IPS-NIHi11 (cell line): ENCODE data around the gene RAB18.
A peak's percentile ranks its signal among the peaks of the same experiment; 100 is the strongest.
"Not testable (repeated sequence)": the region's sequence is repeated elsewhere in the genome, so short reads cannot be mapped to it uniquely, and the experiment has no call there.

Source experiments
- DNase-seq: peaks from one replicate; pipeline ENCODE4 v3.0.0; 2012; ENCODE audit warnings: mixed read lengths, low spot score

Gene RAB18

GRCh38 chr10:27504808-27505460 lies 830 bp downstream of the RAB18 start:
- no peak for DNase-seq

DNA sequence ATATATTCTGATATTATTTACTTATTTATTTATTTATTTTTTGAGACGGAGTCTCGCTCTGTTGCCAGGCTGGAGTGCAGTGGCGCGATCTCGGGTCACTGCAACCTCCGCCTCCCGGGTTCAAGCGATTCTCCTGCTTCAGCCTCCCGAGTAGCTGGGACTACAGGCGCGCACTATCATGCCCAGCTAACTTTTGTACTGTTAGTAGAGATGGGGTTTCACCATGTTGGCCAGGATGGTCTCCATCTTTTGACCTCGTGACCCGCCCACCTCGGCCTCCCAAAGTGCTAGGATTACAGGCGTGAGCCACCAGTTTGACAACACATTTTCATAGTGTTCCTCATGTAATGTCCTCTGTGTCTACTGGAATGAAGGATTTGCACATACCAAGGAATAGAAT lies 1.4 kb downstream of the RAB18 start:
- DNase-seq = not testable (repeated sequence)

- DNase-seq = no peak
These were observed 2.2 kb downstream of the RAB18 start for GRCh38 chr10:27506280-27506679.

DNA sequence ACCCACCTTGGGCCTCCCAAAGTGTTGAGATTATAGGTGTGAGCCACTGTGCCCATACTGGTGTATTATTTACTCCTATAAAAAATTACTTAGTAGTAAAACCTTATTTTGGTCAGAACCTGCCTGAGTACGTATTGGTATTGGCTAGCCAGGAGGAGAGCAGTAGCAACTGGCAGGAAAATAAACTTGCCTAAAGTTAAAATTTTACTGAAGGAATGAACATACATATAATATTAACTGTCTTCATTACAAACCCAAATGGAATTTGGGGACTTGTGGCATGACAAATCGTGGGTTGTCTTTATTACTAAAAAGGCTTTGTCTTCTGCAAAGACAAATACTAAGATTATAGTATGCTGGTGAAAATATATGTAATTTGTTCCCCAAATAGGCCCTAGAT lies 8.4 kb downstream of the RAB18 start:
- no peak for DNase-seq

DNA sequence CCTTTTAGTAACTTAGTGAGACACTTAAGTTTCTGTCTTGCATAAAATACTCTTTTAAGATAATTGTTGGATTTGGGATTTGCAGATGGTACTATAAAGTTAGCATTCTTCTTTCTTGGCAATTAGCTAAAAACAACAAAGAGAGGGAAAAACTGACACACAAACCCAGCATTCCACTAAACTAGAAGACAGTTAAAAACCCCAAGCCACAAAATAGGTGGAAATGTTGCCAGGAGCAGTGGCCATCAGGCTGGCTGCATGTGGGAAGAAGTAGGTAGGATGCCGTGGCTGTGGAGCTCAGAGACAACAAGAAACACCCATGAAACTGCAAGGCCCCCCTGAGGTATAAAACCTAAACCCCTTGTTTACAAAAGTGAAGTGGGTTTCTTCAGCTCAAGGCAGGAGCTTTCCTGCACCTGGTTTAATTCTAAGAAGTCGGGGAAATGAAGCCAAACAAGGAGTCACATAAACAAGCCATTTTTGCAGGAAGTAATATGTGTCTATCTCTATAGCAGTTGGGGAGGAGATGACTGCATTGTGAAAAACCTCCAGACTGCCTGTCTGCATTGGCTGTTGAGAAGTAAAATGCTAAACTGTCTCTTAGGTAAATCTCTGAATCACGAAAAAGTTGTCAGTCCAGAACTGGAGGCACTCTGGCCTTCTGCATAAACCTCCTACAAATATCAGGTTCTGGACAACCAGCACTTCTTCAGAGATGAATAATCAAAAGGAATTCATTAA lies 9.5 kb downstream of the RAB18 start:
- no peak for DNase-seq

DNA sequence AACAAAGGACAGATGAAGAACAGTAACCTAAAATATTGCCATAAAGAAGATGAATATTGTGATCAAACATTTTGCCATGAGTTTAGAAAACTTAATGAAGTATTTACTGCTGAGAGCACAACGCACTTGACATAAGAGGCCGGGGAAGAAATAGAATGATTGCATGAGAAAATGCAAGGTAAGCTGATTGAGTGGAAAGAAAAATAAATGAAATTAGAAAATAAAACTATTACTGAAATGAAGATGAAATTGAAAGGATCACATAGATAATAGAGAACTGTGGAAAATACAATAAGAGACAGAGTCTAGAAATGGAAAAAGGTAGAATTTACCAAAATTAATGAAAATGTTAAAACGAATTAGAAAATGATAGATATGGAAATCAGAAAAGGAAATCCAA lies 10.1 kb downstream of the RAB18 start:
- no peak for DNase-seq

DNA sequence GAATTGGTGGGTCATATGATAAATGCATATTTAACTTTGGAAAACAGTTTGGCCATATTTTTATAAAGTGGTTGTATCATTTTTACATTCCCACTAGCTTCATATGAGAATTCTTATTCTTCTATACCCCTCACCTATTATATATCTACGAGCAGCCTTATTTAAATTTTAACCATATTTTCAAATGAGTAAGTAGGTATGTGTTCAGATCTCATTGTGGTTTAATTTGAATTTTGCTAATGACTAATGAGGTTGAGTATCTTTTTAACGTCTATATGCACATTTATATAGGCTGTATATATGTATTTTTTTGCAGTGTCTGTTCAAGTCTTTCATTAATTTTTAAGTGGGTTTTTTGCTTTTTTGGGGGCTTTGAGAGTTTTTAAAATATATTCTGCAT lies 14.2 kb downstream of the RAB18 start:
- no peak for DNase-seq

- no peak for DNase-seq
These were observed 21.7 kb downstream of the RAB18 start for GRCh38 chr10:27525819-27526218.

- DNase-seq = no peak
These were observed 22.1 kb downstream of the RAB18 start for GRCh38 chr10:27526242-27526641.

DNA sequence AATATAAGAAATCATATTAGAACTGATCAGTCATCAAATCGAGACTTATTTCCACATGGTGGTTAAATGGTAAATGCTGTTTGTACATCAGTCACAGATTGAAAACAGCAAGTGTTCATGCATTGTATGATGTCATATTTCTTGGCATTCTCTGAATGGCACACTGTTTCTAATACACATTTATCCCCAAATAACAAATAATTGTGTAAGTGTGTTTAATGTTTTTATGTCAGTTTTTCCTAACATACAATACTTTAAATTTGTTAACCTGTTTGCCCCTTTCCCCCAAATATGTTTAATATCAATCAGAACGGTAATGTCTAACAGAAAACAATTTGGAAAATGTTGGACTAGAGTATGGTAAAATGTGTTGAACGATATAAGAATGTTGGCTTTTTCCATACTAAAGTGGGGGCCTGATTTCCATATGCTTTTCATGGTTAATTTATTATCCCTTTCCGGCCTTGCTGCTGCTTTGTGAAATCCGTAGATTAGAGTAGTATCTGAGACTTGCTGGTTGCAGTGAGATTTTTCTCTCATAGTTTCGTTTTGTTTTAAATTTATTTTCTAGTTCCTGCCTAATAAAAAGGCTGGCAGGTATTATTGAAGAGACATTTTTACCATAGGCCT lies 23.7 kb downstream of the RAB18 start:
- DNase-seq = no peak

GRCh38 chr10:27529010-27529783 lies 25.1 kb downstream of the RAB18 start:
- DNase-seq = no peak

- no peak for DNase-seq
These were observed 26.4 kb downstream of the RAB18 start for GRCh38 chr10:27530477-27530876.

- no peak for DNase-seq
These were observed 27.3 kb downstream of the RAB18 start for GRCh38 chr10:27531336-27531847.

- no peak for DNase-seq
These were observed 30.1 kb downstream of the RAB18 start for GRCh38 chr10:27534161-27534700.

- DNase-seq = peak; percentile 24
These were observed 31.2 kb downstream of the RAB18 start for GRCh38 chr10:27535317-27535716.

DNA sequence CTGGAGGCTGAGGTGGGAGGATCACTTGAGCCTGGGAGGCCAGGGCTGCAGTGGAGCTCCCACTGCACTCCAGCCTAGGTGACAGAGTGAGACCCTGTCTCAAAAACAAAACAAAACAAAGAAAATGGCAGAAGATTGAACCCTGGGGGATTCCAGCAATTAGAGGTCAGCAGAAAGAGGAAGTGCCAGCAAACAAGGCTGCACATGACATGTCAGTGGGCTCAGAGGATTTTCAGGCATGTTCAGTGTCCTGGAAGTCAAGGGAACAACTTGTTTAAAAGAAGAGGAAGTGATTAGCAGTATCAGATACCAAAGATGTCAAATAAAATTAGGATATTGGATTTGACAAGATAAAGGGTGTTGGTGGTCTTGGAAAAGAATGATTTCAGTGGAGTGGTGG lies 32.3 kb downstream of the RAB18 start:
- DNase-seq = no peak

DNA sequence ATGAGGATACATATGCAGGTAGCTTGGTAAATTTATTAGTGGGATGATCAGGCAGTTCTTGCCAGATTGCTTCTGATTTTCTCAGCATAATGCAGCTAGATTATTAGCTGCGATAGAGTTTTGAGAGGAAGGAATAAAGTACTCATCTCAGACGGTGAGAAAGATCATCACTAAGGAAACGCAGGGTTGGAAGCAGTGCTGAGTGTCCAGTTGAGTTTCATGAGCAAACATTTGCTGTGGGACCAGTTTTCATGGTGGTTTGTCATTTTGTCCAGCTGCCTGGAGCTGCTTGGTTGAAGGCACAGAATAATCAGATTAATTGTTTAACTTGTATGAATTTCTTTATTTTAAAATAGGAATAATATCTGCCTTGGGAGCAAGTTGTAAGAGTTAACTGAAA lies 33.1 kb downstream of the RAB18 start:
- no peak for DNase-seq

DNA sequence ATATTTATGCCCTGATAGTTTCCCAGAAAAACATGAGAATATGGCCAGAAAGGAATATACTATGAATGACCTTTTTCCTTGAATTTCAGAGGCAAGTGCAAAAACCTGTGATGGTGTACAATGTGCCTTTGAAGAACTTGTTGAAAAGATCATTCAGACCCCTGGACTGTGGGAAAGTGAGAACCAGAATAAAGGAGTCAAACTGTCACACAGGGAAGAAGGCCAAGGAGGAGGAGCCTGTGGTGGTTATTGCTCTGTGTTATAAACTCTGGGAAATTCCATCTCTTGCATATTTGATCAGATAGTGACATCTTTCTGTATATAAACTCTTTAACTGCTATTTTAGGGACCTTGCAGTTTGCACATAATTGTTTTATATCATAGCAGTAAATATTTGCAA lies 33.7 kb downstream of the RAB18 start:
- DNase-seq = no peak

GRCh38 chr10:27540672-27541071 lies 36.6 kb downstream of the RAB18 start:
- no peak for DNase-seq

DNA sequence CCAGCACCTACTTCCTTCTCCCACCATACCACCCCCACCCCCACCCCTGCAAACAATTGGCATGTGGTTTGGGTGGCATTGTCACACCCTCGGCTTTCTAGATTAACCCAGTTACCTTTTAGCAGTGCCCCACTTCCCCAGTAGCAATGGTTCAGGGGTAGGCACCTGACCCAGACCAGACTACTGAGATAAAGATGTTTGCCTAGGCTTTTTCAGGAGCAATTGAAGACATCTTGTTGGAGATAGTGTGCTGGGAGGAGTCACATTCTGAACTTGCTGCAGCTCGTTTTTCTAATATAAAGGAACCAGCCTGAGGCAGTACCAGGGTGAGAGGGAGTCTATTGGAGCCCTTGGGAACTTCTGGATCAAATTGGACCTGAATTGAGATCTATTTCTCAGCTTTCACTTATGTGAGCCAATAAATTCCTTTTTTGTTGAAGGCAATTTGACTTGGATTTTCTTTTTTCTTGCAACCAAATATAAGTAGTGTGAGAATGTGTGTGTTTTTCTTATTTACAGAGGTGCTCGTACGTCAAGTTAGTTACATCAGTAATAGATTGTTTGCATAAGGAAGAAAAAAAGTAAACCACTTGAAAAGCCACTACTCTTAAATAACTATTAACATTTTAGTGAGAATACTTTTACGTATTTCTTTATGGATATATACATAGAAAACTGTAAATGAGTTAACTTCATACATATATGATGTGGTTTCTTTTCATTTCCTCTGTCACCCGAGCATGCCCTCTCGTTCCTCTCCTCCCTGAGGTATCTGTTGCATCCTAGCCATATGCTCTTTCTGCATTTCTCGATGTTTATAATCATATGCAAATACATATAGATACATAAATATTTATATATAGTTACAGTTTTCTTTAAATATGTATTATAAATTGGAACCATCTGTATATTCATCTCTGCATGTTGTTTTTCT lies 38.0 kb downstream of the RAB18 start:
- no peak for DNase-seq

- DNase-seq = no peak
These were observed 38.7 kb downstream of the RAB18 start for GRCh38 chr10:27542812-27543211.
